GM23338 (cell line): ENCODE results near the gene LANCL1. TPM values are rescaled to one million over a fixed set of nuclear protein-coding genes. Genes with fewer than 3 reads are reported as not detected.

Experiments
- ATAC-seq: fragments of 200-7000 bp; cut with Tn5 transposase; 3 replicates; pipeline ENCODE4 v1.9.1; 2020
- DNase-seq: peaks from one replicate; pipeline ENCODE4 v3.0.0-alpha.2; 2015; ENCODE audit warnings: low spot score
- H2AFZ ChIP-seq: fragments of 200-600 bp; sonication (generic); 2 replicates; pipeline ENCODE4 v1.8.0; 2016; ENCODE audit warnings: antibody characterized with exemption, mild to moderate bottlenecking, moderate library complexity
- H3F3A ChIP-seq: fragments of 200-600 bp; sonication (generic); replicated peaks from 2 replicates; pipeline ENCODE4 v1.8.0; 2017; ENCODE audit warnings: antibody characterized with exemption, mixed run types, low read depth
- H3K27ac ChIP-seq: fragments of 200-600 bp; sonication (generic); 2 replicates; pipeline ENCODE4 v1.6.1; 2016; ENCODE audit warnings: low read depth
- H3K27me3 ChIP-seq: fragments of 200-600 bp; sonication (generic); 2 replicates; pipeline ENCODE4 v1.8.0; 2016; ENCODE audit warnings: mild to moderate bottlenecking, mixed run types, moderate library complexity; ENCODE audit not compliant: insufficient read depth
- H3K36me3 ChIP-seq: fragments of 200-600 bp; sonication (generic); 2 replicates; pipeline ENCODE4 v1.8.0; 2016; ENCODE audit warnings: mild to moderate bottlenecking; ENCODE audit not compliant: insufficient read depth
- H3K4me1 ChIP-seq: fragments of 200-600 bp; sonication (generic); 2 replicates; pipeline ENCODE4 v1.8.0; 2016; ENCODE audit warnings: mild to moderate bottlenecking, moderate library complexity; ENCODE audit not compliant: insufficient read depth
- H3K4me2 ChIP-seq: fragments of 200-600 bp; sonication (generic); 2 replicates; pipeline ENCODE4 v1.7.1; 2017; ENCODE audit warnings: mixed run types
- H3K4me3 ChIP-seq: fragments of 200-600 bp; sonication (generic); 2 replicates; pipeline ENCODE4 v1.6.1; 2016; ENCODE audit warnings: mixed run types
- H3K79me2 ChIP-seq: fragments of 200-600 bp; sonication (generic); replicated peaks from 2 replicates; pipeline ENCODE4 v1.8.0; 2017; ENCODE audit warnings: mild to moderate bottlenecking; ENCODE audit not compliant: insufficient read depth
- H3K9me2 ChIP-seq: fragments of 200-600 bp; sonication (generic); 2 replicates; pipeline ENCODE4 v1.8.0; 2017; ENCODE audit not compliant: insufficient read depth
- H4K20me1 ChIP-seq: fragments of 200-600 bp; sonication (generic); replicated peaks from 2 replicates; pipeline ENCODE4 v1.8.0; 2017; ENCODE audit warnings: mild to moderate bottlenecking; ENCODE audit not compliant: insufficient read depth
- H3K27ac Mint-ChIP-seq: 2 replicates; pipeline ENCODE4 v1.8.0; 2020; ENCODE audit warnings: inconsistent platforms, mild to moderate bottlenecking, moderate library complexity, mixed read lengths
- H3K27me3 Mint-ChIP-seq: 3 replicates; pipeline ENCODE4 v1.8.0; 2022; ENCODE audit warnings: low read depth, mild to moderate bottlenecking, moderate library complexity, mixed read lengths, inconsistent platforms; ENCODE audit not compliant: insufficient read depth, poor library complexity
- H3K36me3 Mint-ChIP-seq: 3 replicates; pipeline ENCODE4 v1.8.0; 2021; ENCODE audit warnings: low read depth, mild to moderate bottlenecking, inconsistent platforms, moderate library complexity, mixed read lengths
- H3K4me1 Mint-ChIP-seq: 3 replicates; pipeline ENCODE4 v1.8.0; 2020; ENCODE audit warnings: mild to moderate bottlenecking, inconsistent platforms, mixed read lengths
- H3K4me3 Mint-ChIP-seq: 3 replicates; pipeline ENCODE4 v1.8.0; 2021; ENCODE audit warnings: moderate library complexity, mild to moderate bottlenecking, inconsistent platforms, mixed read lengths
- H3K9me3 Mint-ChIP-seq: 3 replicates; pipeline ENCODE4 v1.8.0; 2020; ENCODE audit warnings: moderate library complexity, mild to moderate bottlenecking, inconsistent platforms, mixed read lengths
- CREB1 ChIP-seq: fragments of 250-450 bp; sonication (Bioruptor Pico); IDR thresholded peaks from 2 replicates; pipeline ENCODE4 v1.5.0; 2020; ENCODE audit warnings: low read depth, mild to moderate bottlenecking, moderate library complexity
- CTCF ChIP-seq, 2 experiments: fragments of 200-600 bp in 1 of 2; sonication (generic) in 1 of 2; conservative IDR thresholded peaks; 2 replicates each; pipeline versions ENCODE4 v1.5.1 to v1.6.1; 2016 to 2017; ENCODE audit warnings: antibody characterized with exemption in 2 of 2, low read depth in 2 of 2, mild to moderate bottlenecking in 2 of 2, moderate library complexity in 1 of 2
- ETS1 ChIP-seq: IDR thresholded peaks from 2 replicates; pipeline ENCODE4 v1.6.1; 2016; ENCODE audit warnings: antibody characterized with exemption
- EZH2 ChIP-seq: fragments of 200-600 bp; sonication (generic); IDR thresholded peaks from one replicate; pipeline ENCODE4 v1.8.0; 2017; ENCODE audit warnings: antibody characterized with exemption, mild to moderate bottlenecking, low read depth; ENCODE audit not compliant: unreplicated experiment
- EZH2phosphoT487 ChIP-seq: fragments of 200-600 bp; sonication (generic); IDR thresholded peaks from one replicate; pipeline ENCODE4 v1.8.1; 2018; ENCODE audit warnings: antibody characterized with exemption; ENCODE audit not compliant: unreplicated experiment
- JUNB ChIP-seq: IDR thresholded peaks from one replicate; pipeline ENCODE4 v1.6.1; 2016; ENCODE audit warnings: antibody characterized with exemption; ENCODE audit not compliant: unreplicated experiment
- NANOG ChIP-seq: IDR thresholded peaks from 2 replicates; pipeline ENCODE4 v1.6.1; 2016; ENCODE audit warnings: antibody characterized with exemption, borderline replicate concordance
- POLR2AphosphoS5 ChIP-seq: IDR thresholded peaks from 2 replicates; pipeline ENCODE4 v1.6.1; 2016; ENCODE audit warnings: antibody characterized with exemption, low read depth
- REST ChIP-seq: IDR thresholded peaks from one replicate; pipeline ENCODE4 v1.6.1; 2018; ENCODE audit warnings: antibody characterized with exemption; ENCODE audit not compliant: unreplicated experiment
- STAT1 ChIP-seq: IDR thresholded peaks from one replicate; pipeline ENCODE4 v1.6.1; 2016; ENCODE audit warnings: antibody characterized with exemption; ENCODE audit not compliant: unreplicated experiment
- ZNF114 ChIP-seq: fragments of 250-450 bp; sonication (Bioruptor Pico); IDR thresholded peaks from 2 replicates; pipeline ENCODE4 v1.5.0; 2020; ENCODE audit warnings: mild to moderate bottlenecking, moderate library complexity
- ZNF331 ChIP-seq: fragments of 250-450 bp; sonication (Bioruptor Pico); IDR thresholded peaks from 2 replicates; pipeline ENCODE4 v1.5.0; 2020; ENCODE audit warnings: low read depth, mild to moderate bottlenecking, moderate library complexity
- ZNF462 ChIP-seq: fragments of 250-450 bp; sonication (Bioruptor Pico); IDR thresholded peaks from 2 replicates; pipeline ENCODE4 v1.5.0; 2020; ENCODE audit warnings: mild to moderate bottlenecking, moderate library complexity
- polyA plus RNA-seq: library from polyadenylated mRNA; unstranded; fragments of >200 nt; fragmentation: Nextera tagmentation; extraction: Ambion mirVana; gene quantifications from 2 replicates; pipeline ENCODE4 v1.2.1, GENCODE V29; 2016
- total RNA-seq: library from RNA; depleted of rRNA; stranded (reverse); fragments of >200 nt; shearing (Covaris generic); gene quantifications from 2 replicates; pipeline ENCODE4 v1.2.3, GENCODE V29; 2014

LANCL1 gene
- total and polyA plus RNA-seq, 2 experiments from 2014 or later = 13.4 to 36.8 TPM

- Mint-ChIP-seq H3K27ac (no peak overlapping the region; the same call in 1 of the 2 replicates), H3K4me1 (no peaks in the 10 kb centered on the region), H3K27me3 (no peaks in the 10 kb centered on the region), H3K9me3 (no peaks in the 10 kb centered on the region), H3K4me3 (no peak overlapping the region), H3K36me3 (no peaks in the 10 kb centered on the region)
- H3K9me2 ChIP-seq = peaks cover 7% of the 10 kb centered on the region; the same call in 1 of the 2 replicates
- H3K4me1 ChIP-seq = no peaks in the 10 kb centered on the region
- ATAC-seq (no peak), DNase-seq (no peak)
- no peaks in the 10 kb centered on the region for H3K36me3 ChIP-seq
- H4K20me1 ChIP-seq = no peaks in the 10 kb centered on the region
- H3F3A ChIP-seq = no peaks in the 10 kb centered on the region
- H3K27ac ChIP-seq = no peak overlapping the region
- H3K4me2 ChIP-seq = no peak overlapping the region
- no peaks in the 10 kb centered on the region for H3K27me3 ChIP-seq
- TF ChIP-seq EZH2 (no peak), CREB1 (CRISPR knock-in tag) (no peak), ETS1 (no peak), CTCF (conservative IDR thresholded peaks at IDR 0.05; ENCODE audit: low read depth in 2 of 2) (no peak), JUNB (no peak), EZH2phosphoT487 (no peak), ZNF331 (CRISPR knock-in tag) (no peak), NANOG (no peak), ZNF462 (CRISPR knock-in tag) (no peak), POLR2AphosphoS5 (no peak), ZNF114 (CRISPR knock-in tag) (no peak), REST (no peak), STAT1 (no peak)
- H3K4me3 ChIP-seq = no peak overlapping the region
- H2AFZ ChIP-seq = no peak overlapping the region
- H3K79me2 ChIP-seq = no peaks in the 10 kb centered on the region
These were observed 63.9 kb downstream of the LANCL1 start for GRCh38 chr2:210412660-210413059.
